HG02798 (cell line): ENCODE results near the gene RPL7L1.
A peak's percentile ranks its signal among the peaks of the same experiment; 100 is the strongest.
"Not testable (repeated sequence)": the region's sequence is repeated elsewhere in the genome, so short reads cannot be mapped to it uniquely, and the experiment has no call there.

Experiments used
- ATAC-seq: cut with Tn5 transposase; IDR thresholded peaks from one replicate; pipeline ENCODE4 v1.9.1; 2021; ENCODE audit warnings: mild to moderate bottlenecking; ENCODE audit not compliant: unreplicated experiment, poor library complexity

RPL7L1 gene

DNA sequence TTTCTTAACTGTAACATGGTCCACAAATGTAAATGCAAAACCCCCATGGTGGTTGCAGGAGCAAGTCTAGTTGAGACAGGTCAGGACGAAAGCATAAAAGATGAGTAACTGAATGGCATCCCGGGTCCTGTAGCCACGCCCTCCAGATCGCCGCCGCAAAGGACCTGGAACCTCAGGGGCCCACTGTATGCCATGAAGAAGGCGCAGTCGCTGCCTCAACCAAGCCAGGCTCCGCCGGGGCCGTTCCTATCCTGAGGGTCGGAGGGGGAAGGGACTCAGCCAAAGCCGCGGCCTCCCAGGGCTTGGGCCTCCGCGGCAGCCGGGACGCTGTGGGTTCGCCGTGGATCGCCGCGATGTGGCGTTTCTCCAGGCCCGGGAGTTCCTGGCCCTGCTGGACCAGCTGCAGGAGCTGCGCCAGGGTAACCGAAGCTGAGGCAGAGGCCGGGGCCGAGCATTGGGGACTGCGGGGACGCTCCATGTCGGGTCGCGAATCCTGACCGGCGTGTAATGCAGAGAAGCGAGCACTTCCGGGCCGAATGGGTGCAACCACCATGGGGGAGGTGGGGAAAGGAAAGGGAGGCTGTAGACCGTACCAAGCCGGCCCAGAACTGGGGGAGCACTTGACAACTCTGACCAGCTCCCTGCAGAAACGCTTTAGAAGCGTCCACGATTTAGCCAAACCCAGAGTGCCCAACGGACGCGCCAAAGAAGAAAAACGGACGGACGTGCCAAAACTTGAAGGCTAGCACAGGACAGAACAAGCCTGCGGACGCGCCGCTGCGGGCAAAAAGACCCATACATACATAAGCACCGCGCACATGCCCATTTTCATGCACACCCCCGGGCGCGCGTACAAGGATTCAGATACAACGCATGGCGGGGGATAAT is 11.1 kb downstream of the RPL7L1 start:
- ATAC-seq, result peak; percentile 92

GRCh38 chr6:42891199-42891722 is 11.8 kb downstream of the RPL7L1 start:
- ATAC-seq, result no peak

GRCh38 chr6:42894041-42894828 is 14.8 kb downstream of the RPL7L1 start:
- ATAC-seq, result not testable (repeated sequence)

GRCh38 chr6:42896178-42896719 is 16.8 kb downstream of the RPL7L1 start:
- no peak for ATAC-seq

GRCh38 chr6:42898891-42899361 is 19.5 kb downstream of the RPL7L1 start:
- ATAC-seq, result no peak

DNA sequence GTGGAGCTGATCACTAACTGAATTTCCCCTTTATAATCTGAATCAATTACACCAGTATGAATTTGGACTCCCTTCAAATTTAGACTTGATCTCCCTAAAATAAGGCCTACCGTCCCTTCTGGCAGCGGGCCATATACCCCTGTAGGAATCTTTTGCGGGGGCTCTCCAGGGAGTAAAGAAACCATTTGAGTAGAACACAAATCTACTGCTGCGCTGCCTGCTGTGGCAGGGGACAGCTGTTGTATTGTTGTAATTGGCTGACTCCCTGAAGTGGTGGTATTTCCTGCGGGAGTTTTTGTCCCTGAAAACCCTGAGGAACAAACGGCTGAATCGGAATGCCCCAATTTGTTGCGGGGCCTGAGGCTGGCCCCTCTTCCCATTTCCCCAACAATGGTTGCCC is 20.5 kb downstream of the RPL7L1 start:
- ATAC-seq, result no peak

DNA sequence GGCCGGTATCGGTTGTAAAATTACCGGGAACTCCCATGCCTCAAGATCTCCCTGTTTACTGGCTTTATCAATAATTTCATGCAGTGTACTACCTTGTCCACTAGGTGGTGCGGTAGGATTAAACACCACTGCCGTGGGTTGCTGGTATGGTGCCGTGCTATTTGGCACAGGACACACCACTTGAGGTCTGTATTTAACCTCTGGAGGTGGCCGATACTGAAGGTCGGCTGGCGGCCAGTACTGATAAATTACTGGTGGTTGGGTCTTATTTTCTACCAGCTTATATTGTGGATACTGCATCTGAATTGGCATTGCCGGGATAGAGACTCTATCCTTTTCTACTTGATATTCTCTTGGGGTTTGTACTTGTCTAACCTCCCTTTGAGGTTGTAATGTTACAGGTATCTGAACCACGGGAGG is 22.1 kb downstream of the RPL7L1 start:
- peak; percentile 66 for ATAC-seq

DNA sequence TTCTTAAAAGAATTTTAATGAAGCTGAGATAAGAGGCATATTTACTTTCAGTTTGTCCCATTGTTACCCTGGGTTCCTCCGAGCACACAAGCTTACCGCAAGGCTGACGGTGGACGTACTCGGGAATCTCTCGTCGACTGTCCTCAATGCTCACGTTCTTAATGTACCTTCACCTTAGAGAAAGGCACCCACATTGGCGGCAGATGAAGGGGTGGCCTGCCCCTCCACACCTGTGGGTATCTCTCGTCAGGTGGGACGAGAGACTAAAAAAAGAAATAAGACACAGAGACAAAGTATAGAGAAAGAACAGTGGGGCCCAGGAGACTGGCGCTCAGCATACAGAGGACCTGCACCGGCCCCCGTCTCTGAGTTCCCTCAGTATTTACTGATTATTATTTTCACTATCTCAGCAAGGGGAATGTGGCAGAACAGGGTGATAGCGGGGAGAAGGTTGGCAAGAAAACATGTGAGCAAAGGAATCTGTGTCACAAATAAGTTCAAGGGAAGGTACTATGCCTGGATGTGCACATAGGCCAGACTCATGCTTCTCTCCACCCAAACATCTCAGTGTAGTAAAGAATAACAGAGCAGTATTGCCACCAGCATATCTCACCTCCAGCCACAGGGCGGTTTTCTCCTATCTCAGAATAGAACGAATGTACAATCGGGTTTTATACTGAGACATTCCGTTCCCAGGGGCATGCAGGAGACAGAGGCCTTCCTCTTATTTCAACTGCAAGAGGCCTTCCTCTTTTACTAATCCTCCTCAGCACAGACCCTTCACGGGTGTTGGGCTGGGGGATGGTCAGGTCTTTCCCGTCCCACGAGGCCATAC is 23.2 kb downstream of the RPL7L1 start:
- ATAC-seq, result not testable (repeated sequence)

- no peak for ATAC-seq
Observed at GRCh38 chr6:42904467-42904866, 25.1 kb downstream of the RPL7L1 start.

DNA sequence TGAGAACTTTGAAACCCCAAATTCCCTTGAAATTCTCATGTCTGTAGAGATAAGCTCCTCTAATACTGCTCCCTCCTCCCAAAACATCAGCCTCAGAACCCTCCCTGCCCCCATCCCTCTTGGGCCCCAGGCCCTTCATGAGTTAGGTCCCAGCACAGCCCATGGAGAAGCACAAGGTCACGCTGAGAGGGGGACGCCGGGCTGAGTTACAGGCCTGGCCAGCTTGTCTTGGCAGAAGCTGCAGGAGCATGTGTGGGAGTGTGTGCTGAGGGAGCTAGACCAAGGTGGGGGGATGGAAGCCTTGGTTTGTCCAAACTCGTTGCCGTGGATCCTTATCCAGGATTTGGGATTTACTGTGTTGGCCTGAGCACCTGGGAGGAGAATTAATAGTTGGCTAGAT is 27.9 kb downstream of the RPL7L1 start:
- no peak for ATAC-seq

GRCh38 chr6:42909835-42910234 is 30.4 kb downstream of the RPL7L1 start:
- no peak for ATAC-seq

GRCh38 chr6:42911171-42912021 is 32.0 kb downstream of the RPL7L1 start:
- no peak for ATAC-seq

DNA sequence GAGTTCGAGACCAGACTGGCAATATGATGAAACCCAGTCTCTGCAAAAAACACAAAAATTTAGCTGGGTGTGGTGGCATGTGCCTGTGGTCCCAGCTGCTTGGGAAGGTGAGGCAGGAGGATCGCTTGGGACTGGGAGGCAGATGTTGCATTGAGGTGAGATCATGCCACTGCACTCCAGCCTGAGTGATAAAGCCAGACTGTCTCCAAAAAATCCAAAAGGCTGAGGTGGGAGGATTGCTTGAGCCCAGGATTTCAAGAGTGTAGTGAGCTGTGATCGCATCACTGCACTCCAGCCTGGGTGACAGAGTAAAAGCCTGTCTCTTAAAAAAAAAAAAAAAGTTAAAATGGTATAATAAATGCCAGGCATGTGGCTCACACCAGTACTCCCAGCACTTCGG is 35.1 kb downstream of the RPL7L1 start:
- no peak for ATAC-seq

DNA sequence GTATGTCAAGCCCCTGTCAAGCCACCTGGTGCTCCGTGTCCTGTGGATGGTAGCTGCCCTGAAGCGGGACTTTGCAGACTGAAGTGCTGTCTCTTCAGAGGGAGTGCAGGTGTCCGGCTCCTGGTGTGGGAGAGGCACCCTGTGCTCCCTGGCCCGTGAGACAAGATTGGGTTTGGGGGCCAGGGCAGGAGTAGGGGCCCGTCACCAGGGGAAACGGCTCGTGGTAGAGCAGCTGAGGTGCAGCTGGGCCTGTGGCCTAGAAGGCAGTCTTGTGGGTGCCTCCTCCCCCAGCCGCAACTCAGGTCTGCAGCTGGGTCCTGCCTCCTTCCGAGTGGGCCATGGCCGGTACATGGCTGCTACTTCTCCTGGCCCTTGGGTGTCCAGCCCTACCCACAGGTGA is 36.3 kb downstream of the RPL7L1 start, which contains the start of gene PTCRA:
PTCRA (plus strand) TSS at position 322 of the 400 bp plus-strand sequence; CDS start at position 339, 17 bp downstream.
- no peak for ATAC-seq

DNA sequence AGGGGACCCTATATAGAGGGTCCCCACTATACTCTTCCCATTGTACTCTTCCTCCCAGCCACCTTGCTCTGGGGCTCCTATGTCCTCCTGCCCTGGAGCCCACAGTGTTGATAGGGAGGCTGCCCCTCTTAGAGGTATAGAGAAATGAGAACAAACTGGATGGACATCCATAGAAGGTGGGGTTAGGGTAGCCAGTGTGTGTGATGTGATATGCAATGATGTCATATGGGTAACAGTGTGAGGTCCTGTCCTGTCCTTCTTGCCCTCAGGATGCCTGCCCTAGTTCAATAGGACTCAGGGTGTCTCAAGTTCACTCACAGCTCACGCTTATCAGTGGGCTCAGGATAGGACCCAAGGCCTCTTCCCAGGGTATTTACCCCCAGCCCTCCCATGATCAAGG is 36.9 kb downstream of the RPL7L1 start:
- no peak for ATAC-seq

DNA sequence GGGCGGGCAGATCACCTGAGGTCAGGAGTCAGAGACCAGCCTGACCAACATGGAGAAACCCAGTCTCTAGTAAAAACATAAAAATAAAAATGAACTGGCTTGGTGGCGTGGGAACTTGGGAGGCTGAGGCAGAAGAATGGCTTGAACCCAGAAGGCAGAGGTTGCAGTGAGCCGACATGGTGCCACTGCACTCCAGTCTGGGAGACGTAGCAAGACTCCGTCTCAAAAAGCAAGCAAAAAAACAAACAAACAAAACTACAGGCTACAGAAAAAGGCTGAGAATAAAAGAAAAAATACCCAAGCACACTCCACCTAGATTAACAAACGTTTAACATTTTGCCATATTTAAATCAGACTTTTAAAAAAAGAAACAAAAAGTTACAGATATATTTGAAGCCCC is 42.4 kb downstream of the RPL7L1 start:
- ATAC-seq, result no peak

- ATAC-seq, result no peak
Observed at GRCh38 chr6:42923666-42924065, 44.2 kb downstream of the RPL7L1 start.

GRCh38 chr6:42925248-42925857 is 45.9 kb downstream of the RPL7L1 start:
- no peak for ATAC-seq
